ENCODE results near the gene DNAH1.

- TF ChIP-seq, protein P1, sequence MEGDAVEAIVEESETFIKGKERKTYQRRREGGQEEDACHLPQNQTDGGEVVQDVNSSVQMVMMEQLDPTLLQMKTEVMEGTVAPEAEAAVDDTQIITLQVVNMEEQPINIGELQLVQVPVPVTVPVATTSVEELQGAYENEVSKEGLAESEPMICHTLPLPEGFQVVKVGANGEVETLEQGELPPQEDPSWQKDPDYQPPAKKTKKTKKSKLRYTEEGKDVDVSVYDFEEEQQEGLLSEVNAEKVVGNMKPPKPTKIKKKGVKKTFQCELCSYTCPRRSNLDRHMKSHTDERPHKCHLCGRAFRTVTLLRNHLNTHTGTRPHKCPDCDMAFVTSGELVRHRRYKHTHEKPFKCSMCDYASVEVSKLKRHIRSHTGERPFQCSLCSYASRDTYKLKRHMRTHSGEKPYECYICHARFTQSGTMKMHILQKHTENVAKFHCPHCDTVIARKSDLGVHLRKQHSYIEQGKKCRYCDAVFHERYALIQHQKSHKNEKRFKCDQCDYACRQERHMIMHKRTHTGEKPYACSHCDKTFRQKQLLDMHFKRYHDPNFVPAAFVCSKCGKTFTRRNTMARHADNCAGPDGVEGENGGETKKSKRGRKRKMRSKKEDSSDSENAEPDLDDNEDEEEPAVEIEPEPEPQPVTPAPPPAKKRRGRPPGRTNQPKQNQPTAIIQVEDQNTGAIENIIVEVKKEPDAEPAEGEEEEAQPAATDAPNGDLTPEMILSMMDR (IDR thresholded peaks at IDR 0.05 in 8 of 11, conservative IDR thresholded peaks at IDR 0.05 in 3 of 11) = no peak
- peak in 1 of 3 donors; percentile 41 for TF ChIP-seq POLR2AphosphoS5 (IDR thresholded peaks at IDR 0.05)
Measured at GRCh38 chr3:52313774-52314188, 2.3 kb upstream of the DNAH1 start.
